DOHH2 (cell line): ENCODE results near the gene AKAP5.

Experiments
- H3F3A ChIP-seq: fragments of 200-600 bp; sonication (generic), shearing (Covaris generic); 2 replicates; pipeline ENCODE4 v1.6.0; 2016; ENCODE audit warnings: antibody characterized with exemption, mild to moderate bottlenecking; ENCODE audit not compliant: control insufficient read depth, insufficient read depth
- H3K27ac ChIP-seq: fragments of 200-600 bp; sonication (generic); 2 replicates; pipeline ENCODE4 v1.5.1; 2014; ENCODE audit warnings: low read depth, mild to moderate bottlenecking, low read length, moderate library complexity
- H3K27me3 ChIP-seq: fragments of 200-600 bp; sonication (generic); 2 replicates; pipeline ENCODE4 v1.6.1; 2014; ENCODE audit warnings: mild to moderate bottlenecking, low read length, mixed read lengths; ENCODE audit not compliant: control insufficient read depth
- H3K36me3 ChIP-seq: fragments of 200-600 bp; sonication (generic); 2 replicates; pipeline ENCODE4 v1.6.1; 2014; ENCODE audit warnings: mild to moderate bottlenecking, low read length, moderate library complexity, mixed read lengths; ENCODE audit not compliant: control insufficient read depth
- H3K4me1 ChIP-seq: fragments of 200-600 bp; sonication (generic); 2 replicates; pipeline ENCODE4 v1.6.1; 2014; ENCODE audit warnings: mild to moderate bottlenecking, low read length, mixed read lengths; ENCODE audit not compliant: control insufficient read depth
- H3K4me2 ChIP-seq: fragments of 200-600 bp; sonication (generic); 2 replicates; pipeline ENCODE4 v1.6.0; 2014; ENCODE audit warnings: mild to moderate bottlenecking, low read length, moderate library complexity
- H3K4me3 ChIP-seq: fragments of 200-600 bp; sonication (generic); 2 replicates; pipeline ENCODE4 v1.5.1; 2014; ENCODE audit warnings: mild to moderate bottlenecking, low read length, mixed read lengths
- H3K79me2 ChIP-seq: fragments of 200-600 bp; sonication (generic); 2 replicates; pipeline ENCODE4 v1.6.1; 2014; ENCODE audit warnings: mild to moderate bottlenecking, low read length, mixed read lengths; ENCODE audit not compliant: control insufficient read depth
- H3K9me2 ChIP-seq: fragments of 200-600 bp; sonication (generic); replicated peaks from 2 replicates; pipeline ENCODE4 v1.6.1; 2014; ENCODE audit warnings: mild to moderate bottlenecking, low read length, mixed read lengths; ENCODE audit not compliant: control insufficient read depth
- H3K9me3 ChIP-seq: fragments of 200-600 bp; sonication (generic); 2 replicates; pipeline ENCODE4 v1.6.1; 2014; ENCODE audit warnings: antibody characterized with exemption, low read length, mixed read lengths; ENCODE audit not compliant: control insufficient read depth, insufficient read depth
- H4K20me1 ChIP-seq: fragments of 200-600 bp; sonication (generic); 2 replicates; pipeline ENCODE4 v1.6.0; 2014; ENCODE audit warnings: low read depth, mild to moderate bottlenecking, antibody characterized with exemption, low read length, moderate library complexity; ENCODE audit not compliant: control insufficient read depth, insufficient read depth
- CTCF ChIP-seq: fragments of 200-600 bp; sonication (generic); IDR thresholded peaks from one replicate; pipeline ENCODE4 v1.5.1; 2014; ENCODE audit warnings: antibody characterized with exemption, mild to moderate bottlenecking, low read depth, low read length; ENCODE audit not compliant: poor library complexity, severe bottlenecking
- EZH2phosphoT487 ChIP-seq: fragments of 200-600 bp; sonication (generic); IDR thresholded peaks from 2 replicates; pipeline ENCODE4 v1.6.1; 2017; ENCODE audit warnings: borderline replicate concordance, mild to moderate bottlenecking, antibody characterized with exemption, low read length, moderate library complexity, mixed read lengths

The AKAP5 gene

GRCh38 chr14:64510825-64511671, 45.7 kb downstream of the AKAP5 start:
- peaks cover 39% of the 10 kb centered on the region for H4K20me1 ChIP-seq
- peaks cover 99% of the 10 kb centered on the region for H3K79me2 ChIP-seq
- H3K9me3 ChIP-seq: no peaks in the 10 kb centered on the region
- no peaks in the 10 kb centered on the region for H3K9me2 ChIP-seq
- H3K27me3 ChIP-seq: no peaks in the 10 kb centered on the region
- peaks cover 14% of the 10 kb centered on the region for H3F3A ChIP-seq
- peak overlapping the region; percentile 55 for H3K4me2 ChIP-seq
- H3K36me3 ChIP-seq: peaks cover 37% of the 10 kb centered on the region
- TF ChIP-seq EZH2phosphoT487: no peak
- TF ChIP-seq CTCF: peak; percentile 95
- H3K27ac ChIP-seq: 0 out of 2 replicates have a peak overlapping the region, but pooled peaks have one; percentile 12
- peak overlapping the region; percentile 13 for H3K4me3 ChIP-seq
- peaks cover 55% of the 10 kb centered on the region for H3K4me1 ChIP-seq

DNA sequence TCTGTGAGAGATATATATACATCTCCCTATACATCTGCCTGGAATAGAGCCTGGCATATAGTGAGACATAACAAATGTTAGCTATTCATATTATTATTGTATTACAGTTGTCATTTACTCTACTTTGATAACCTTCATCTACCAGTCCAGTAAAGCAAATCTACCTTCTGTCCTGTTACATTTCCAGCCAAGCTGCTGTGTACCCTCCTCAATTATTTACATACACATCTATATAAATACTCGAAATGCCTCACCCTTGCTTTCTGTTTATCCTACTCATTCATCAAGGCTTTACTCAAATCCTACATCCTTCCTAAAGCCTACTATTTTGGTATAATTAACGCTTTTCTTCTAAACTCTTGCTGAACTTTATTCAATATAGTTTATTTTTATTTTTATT, 48.0 kb downstream of the AKAP5 start:
- no peak overlapping the region for H3K4me2 ChIP-seq
- H3K27me3 ChIP-seq: no peaks in the 10 kb centered on the region
- H3F3A ChIP-seq: peaks cover 15% of the 10 kb centered on the region
- H3K27ac ChIP-seq: no peak overlapping the region
- no peaks in the 10 kb centered on the region for H3K9me2 ChIP-seq
- TF ChIP-seq CTCF: no peak
- TF ChIP-seq EZH2phosphoT487: no peak
- H3K4me3 ChIP-seq: no peak overlapping the region
- H4K20me1 ChIP-seq: peaks cover 38% of the 10 kb centered on the region
- H3K36me3 ChIP-seq: peaks cover 34% of the 10 kb centered on the region
- no peaks in the 10 kb centered on the region for H3K9me3 ChIP-seq
- H3K4me1 ChIP-seq: peaks cover 34% of the 10 kb centered on the region
- H3K79me2 ChIP-seq: peaks cover 98% of the 10 kb centered on the region

DNA sequence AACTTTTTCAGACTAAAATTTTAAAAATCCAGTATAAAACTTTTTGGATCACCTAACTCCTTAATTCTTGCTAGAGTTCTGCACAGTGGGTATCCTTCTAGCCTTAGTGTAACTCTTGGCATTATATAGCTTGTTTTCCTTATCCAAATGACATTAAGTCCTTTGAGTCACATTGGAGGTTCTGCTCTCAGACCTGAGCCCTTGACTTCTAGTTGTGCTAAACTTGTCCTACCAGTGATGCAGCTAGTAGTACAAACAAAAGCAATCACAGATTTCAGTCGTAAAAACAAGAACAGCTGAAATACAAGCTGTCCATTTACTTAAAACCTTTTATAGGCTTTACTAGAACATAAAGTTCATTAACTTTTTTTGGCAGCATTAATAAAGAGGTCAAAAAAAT, 49.8 kb downstream of the AKAP5 start:
- no peaks in the 10 kb centered on the region for H3K9me3 ChIP-seq
- H3K27ac ChIP-seq: no peak overlapping the region
- no peaks in the 10 kb centered on the region for H3K9me2 ChIP-seq
- TF ChIP-seq EZH2phosphoT487 (no peak), CTCF (no peak)
- H3K36me3 ChIP-seq: peaks cover 37% of the 10 kb centered on the region
- no peaks in the 10 kb centered on the region for H3K27me3 ChIP-seq
- H3K4me2 ChIP-seq: no peak overlapping the region
- H4K20me1 ChIP-seq: peaks cover 33% of the 10 kb centered on the region
- H3K4me3 ChIP-seq: no peak overlapping the region
- H3K79me2 ChIP-seq: peaks cover 97% of the 10 kb centered on the region
- H3K4me1 ChIP-seq: peaks cover 17% of the 10 kb centered on the region
- H3F3A ChIP-seq: peaks cover 8% of the 10 kb centered on the region
